HFFc6 (cell line): Measurements from ENCODE around the gene HDGFL2. TPM values are rescaled to one million over a fixed set of nuclear protein-coding genes. Genes with fewer than 3 reads are reported as not detected.

Source experiments
- DNase-seq: peaks from one replicate; pipeline ENCODE4 v3.0.0-alpha.2; 2018
- H3K27ac Mint-ChIP-seq: 2 replicates; pipeline ENCODE4 v1.8.0; 2020; ENCODE audit warnings: mild to moderate bottlenecking, mixed read lengths
- H3K27me3 Mint-ChIP-seq: 2 replicates; pipeline ENCODE4 v1.8.0; 2021; ENCODE audit warnings: mild to moderate bottlenecking, moderate library complexity, mixed read lengths; ENCODE audit not compliant: insufficient read depth
- H3K36me3 Mint-ChIP-seq: 2 replicates; pipeline ENCODE4 v1.8.0; 2021; ENCODE audit warnings: low read depth, mixed read lengths
- H3K4me1 Mint-ChIP-seq: 2 replicates; pipeline ENCODE4 v1.8.0; 2020; ENCODE audit warnings: low read depth, mixed read lengths
- H3K4me3 Mint-ChIP-seq: 2 replicates; pipeline ENCODE4 v1.8.0; 2020; ENCODE audit warnings: mild to moderate bottlenecking, moderate library complexity, mixed read lengths
- H3K9me3 Mint-ChIP-seq: 2 replicates; pipeline ENCODE4 v1.8.0; 2020; ENCODE audit warnings: mild to moderate bottlenecking, mixed read lengths
- CTCF ChIP-seq: fragments of 200-600 bp; sonication (generic); IDR thresholded peaks from 2 replicates; pipeline ENCODE4 v1.5.0; 2021; ENCODE audit warnings: antibody characterized with exemption, mild to moderate bottlenecking
- total RNA-seq, 6 experiments: library from RNA; stranded (reverse); fragmentation: NEBNext Ultra II Directional; extraction: Animal tissue kit (Norgen Biotek cat#: 25700); gene quantifications; 2 replicates in 1 of 6; 3 replicates in 5 of 6; pipeline ENCODE4 v1.2.3, GENCODE V29; 2021

The HDGFL2 gene
- total RNA-seq, 6 experiments from 2014 or later = 68.0 to 79.6 (median 74.2) TPM

GRCh38 chr19:4528843-4529242, 56.7 kb downstream of the HDGFL2 start:
- Mint-ChIP-seq H3K4me3 (no peak overlapping the region), H3K4me1 (no peaks in the 10 kb centered on the region), H3K36me3 (no peaks in the 10 kb centered on the region), H3K27ac (no peak overlapping the region), H3K27me3 (peaks cover 4% of the 10 kb centered on the region), H3K9me3 (no peaks in the 10 kb centered on the region)
- no peak for DNase-seq
- TF ChIP-seq CTCF = no peak

DNA sequence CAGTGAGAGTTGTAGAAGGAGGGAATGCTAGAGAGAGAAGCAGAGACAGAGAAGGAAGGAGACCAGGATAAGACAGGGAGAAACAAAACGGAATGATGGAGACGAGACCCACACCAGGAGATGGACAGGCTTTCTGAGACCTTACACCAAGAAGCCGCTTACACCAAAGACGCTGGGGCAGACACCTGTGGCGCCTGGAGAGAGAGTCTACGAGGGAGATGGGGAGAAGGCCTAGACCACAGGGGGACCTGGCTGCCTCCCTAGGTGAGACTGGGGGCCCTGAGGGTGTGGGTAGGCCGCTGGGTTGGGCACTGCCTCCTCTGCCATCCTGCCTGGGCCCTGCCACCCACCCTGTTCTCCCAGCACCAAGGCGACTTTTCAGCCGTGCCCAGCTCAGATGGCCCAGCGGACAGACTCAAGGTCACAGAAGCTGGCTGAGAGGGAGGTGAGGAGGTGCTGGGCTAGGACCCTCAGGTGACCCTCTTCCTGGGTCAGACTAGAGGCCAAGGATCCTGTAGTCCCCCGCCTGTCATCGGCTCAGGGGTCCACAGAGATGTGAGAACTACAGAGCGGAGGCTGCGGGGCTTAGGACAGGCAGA, 57.9 kb downstream of the HDGFL2 start:
- H3K9me3 Mint-ChIP-seq = no peaks in the 10 kb centered on the region
- no peak for TF ChIP-seq CTCF
- no peak overlapping the region for H3K27ac Mint-ChIP-seq
- no peaks in the 10 kb centered on the region for H3K36me3 Mint-ChIP-seq
- peaks cover 11% of the 10 kb centered on the region for H3K27me3 Mint-ChIP-seq
- no peak for DNase-seq
- no peak overlapping the region for H3K4me3 Mint-ChIP-seq
- H3K4me1 Mint-ChIP-seq = no peaks in the 10 kb centered on the region

- no peaks in the 10 kb centered on the region for H3K9me3 Mint-ChIP-seq
- no peaks in the 10 kb centered on the region for H3K36me3 Mint-ChIP-seq
- H3K27me3 Mint-ChIP-seq = peaks cover 17% of the 10 kb centered on the region
- no peak overlapping the region for H3K27ac Mint-ChIP-seq
- H3K4me3 Mint-ChIP-seq = no peak overlapping the region
- H3K4me1 Mint-ChIP-seq = no peaks in the 10 kb centered on the region
- TF ChIP-seq CTCF = no peak
- DNase-seq = no peak
These were observed 59.6 kb downstream of the HDGFL2 start for GRCh38 chr19:4531562-4532165.

- H3K4me3 Mint-ChIP-seq = no peak overlapping the region
These were observed 61.2 kb downstream of the HDGFL2 start for GRCh38 chr19:4533334-4533733.

GRCh38 chr19:4533835-4534424, 61.8 kb downstream of the HDGFL2 start:
- no peak overlapping the region for H3K27ac Mint-ChIP-seq
- H3K9me3 Mint-ChIP-seq = no peaks in the 10 kb centered on the region
- no peaks in the 10 kb centered on the region for H3K4me1 Mint-ChIP-seq
- H3K36me3 Mint-ChIP-seq = no peaks in the 10 kb centered on the region
- no peak overlapping the region for H3K4me3 Mint-ChIP-seq
- TF ChIP-seq CTCF = no peak
- H3K27me3 Mint-ChIP-seq = peaks cover 23% of the 10 kb centered on the region
- no peak for DNase-seq

More at GRCh38 chr19:4533334-4533733, 61.2 kb downstream of the HDGFL2 start:
- DNase-seq = no peak
- Mint-ChIP-seq H3K4me1 (no peaks in the 10 kb centered on the region), H3K27me3 (peaks cover 23% of the 10 kb centered on the region), H3K9me3 (no peaks in the 10 kb centered on the region), H3K27ac (no peak overlapping the region), H3K36me3 (no peaks in the 10 kb centered on the region)
- TF ChIP-seq CTCF = no peak
